Measurements from ENCODE around the gene ELOA2.

GRCh38 chr18:47036927-47037578 lies 1.6 kb upstream of the ELOA2 start:
- no peak for TF ChIP-seq CTCF (IDR thresholded peaks at IDR 0.05; ENCODE audit: extremely low read depth in 1 of 2, insufficient read depth in 1 of 2, low read depth in 1 of 2, low read length in 2 of 2)
- TF ChIP-seq FOS (IDR thresholded peaks at IDR 0.05; ENCODE audit: borderline replicate concordance, insufficient read depth, low read length): no peak
- TF ChIP-seq POLR2A (IDR thresholded peaks at IDR 0.05; ENCODE audit: low read depth, low read length): no peak
- no peak for TF ChIP-seq POLR2AphosphoS5 (IDR thresholded peaks at IDR 0.05; ENCODE audit: insufficient read depth, low read depth, low read length)
- TF ChIP-seq MAX (IDR thresholded peaks at IDR 0.05; ENCODE audit: insufficient read depth, insufficient read length): no peak
- no peak for TF ChIP-seq MYC (IDR thresholded peaks at IDR 0.05; ENCODE audit: low read depth, low read length)
